ENCODE data around the gene RIN3.
A peak's percentile ranks its signal among the peaks of the same experiment; 100 is the strongest.
"Not testable (repeated sequence)": the region's sequence is repeated elsewhere in the genome, so short reads cannot be mapped to it uniquely, and the experiment has no call there.

RIN3 gene

GRCh38 chr14:92704036-92704804 lies 190.6 kb downstream of the RIN3 start:
- peaks cover 5% of the 10 kb centered on the region for H3K36me3 Mint-ChIP-seq
- H3K9me3 Mint-ChIP-seq: no peaks in the 10 kb centered on the region
- H3K4me3 Mint-ChIP-seq: peak overlapping the region; percentile 75
- H3K27ac Mint-ChIP-seq: peak overlapping the region; percentile 96
- H3K4me1 Mint-ChIP-seq: peaks cover 34% of the 10 kb centered on the region
- H3K27me3 Mint-ChIP-seq: no peaks in the 10 kb centered on the region
- peak; percentile 96 for ATAC-seq (ENCODE audit: low read depth)
- DNase-seq (ENCODE audit: low spot score in 2 of 2): peak; percentile 63 to 82

- Mint-ChIP-seq H3K36me3 (peaks cover 5% of the 10 kb centered on the region), H3K4me1 (peaks cover 34% of the 10 kb centered on the region), H3K4me3 (peak overlapping the region; percentile 75), H3K9me3 (no peaks in the 10 kb centered on the region), H3K27ac (peak overlapping the region; percentile 96), H3K27me3 (no peaks in the 10 kb centered on the region)
- no peak for ATAC-seq (ENCODE audit: low read depth)
- DNase-seq (ENCODE audit: low spot score in 2 of 2): no peak
Observed at GRCh38 chr14:92704821-92705220, 191.2 kb downstream of the RIN3 start.

- ATAC-seq (ENCODE audit: low read depth) (no peak), DNase-seq (ENCODE audit: low spot score in 2 of 2) (no peak)
- peaks cover 10% of the 10 kb centered on the region for H3K36me3 Mint-ChIP-seq
- H3K27ac Mint-ChIP-seq: no peak overlapping the region
- peaks cover 30% of the 10 kb centered on the region for H3K4me1 Mint-ChIP-seq
- H3K27me3 Mint-ChIP-seq: no peaks in the 10 kb centered on the region
- H3K4me3 Mint-ChIP-seq: no peak overlapping the region
- no peaks in the 10 kb centered on the region for H3K9me3 Mint-ChIP-seq
Observed at GRCh38 chr14:92706386-92706785, 192.8 kb downstream of the RIN3 start.

GRCh38 chr14:92709340-92710000 lies 195.9 kb downstream of the RIN3 start:
- no peak for ATAC-seq (ENCODE audit: low read depth)
- Mint-ChIP-seq H3K4me3 (no peak overlapping the region), H3K4me1 (peaks cover 7% of the 10 kb centered on the region), H3K9me3 (no peaks in the 10 kb centered on the region), H3K27ac (no peak overlapping the region), H3K27me3 (no peaks in the 10 kb centered on the region), H3K36me3 (peaks cover 14% of the 10 kb centered on the region)
- no peak for DNase-seq (ENCODE audit: low spot score in 2 of 2)

GRCh38 chr14:92710001-92710341 lies 196.4 kb downstream of the RIN3 start:
- Mint-ChIP-seq H3K27ac (no peak overlapping the region), H3K4me3 (no peak overlapping the region), H3K36me3 (peaks cover 16% of the 10 kb centered on the region), H3K27me3 (no peaks in the 10 kb centered on the region), H3K4me1 (peaks cover 5% of the 10 kb centered on the region), H3K9me3 (no peaks in the 10 kb centered on the region)
- ATAC-seq (ENCODE audit: low read depth) (no peak), DNase-seq (ENCODE audit: low spot score in 2 of 2) (no peak)

- H3K4me3 Mint-ChIP-seq: no peak overlapping the region
- H3K4me1 Mint-ChIP-seq: peaks cover 3% of the 10 kb centered on the region
- no peak overlapping the region for H3K27ac Mint-ChIP-seq
- no peaks in the 10 kb centered on the region for H3K9me3 Mint-ChIP-seq
- no peaks in the 10 kb centered on the region for H3K27me3 Mint-ChIP-seq
- ATAC-seq (ENCODE audit: low read depth): no peak
- no peak for DNase-seq (ENCODE audit: low spot score in 2 of 2)
- H3K36me3 Mint-ChIP-seq: peaks cover 13% of the 10 kb centered on the region
Observed at GRCh38 chr14:92711976-92712653, 198.5 kb downstream of the RIN3 start.

GRCh38 chr14:92712654-92713051 lies 199.1 kb downstream of the RIN3 start:
- Mint-ChIP-seq H3K36me3 (peaks cover 12% of the 10 kb centered on the region), H3K27ac (no peak overlapping the region), H3K9me3 (no peaks in the 10 kb centered on the region), H3K4me3 (no peak overlapping the region), H3K27me3 (no peaks in the 10 kb centered on the region), H3K4me1 (peaks cover 3% of the 10 kb centered on the region)
- DNase-seq (ENCODE audit: low spot score in 2 of 2) (no peak), ATAC-seq (ENCODE audit: low read depth) (no peak)

GRCh38 chr14:92714739-92715307 lies 201.2 kb downstream of the RIN3 start:
- not testable (repeated sequence) for H3K9me3 Mint-ChIP-seq, H3K27ac Mint-ChIP-seq, H3K27me3 Mint-ChIP-seq, H3K4me1 Mint-ChIP-seq, H3K4me3 Mint-ChIP-seq
- H3K36me3 Mint-ChIP-seq: peaks cover 17% of the 10 kb centered on the region
- peak; percentile 78 to 88 for DNase-seq (ENCODE audit: low spot score in 2 of 2)
- ATAC-seq (ENCODE audit: low read depth): peak; percentile 99

GRCh38 chr14:92716131-92716530 lies 202.6 kb downstream of the RIN3 start:
- Mint-ChIP-seq H3K27me3 (no peaks in the 10 kb centered on the region), H3K4me1 (peaks cover 3% of the 10 kb centered on the region), H3K27ac (no peak overlapping the region), H3K4me3 (no peak overlapping the region), H3K9me3 (peaks cover 1% of the 10 kb centered on the region), H3K36me3 (peaks cover 14% of the 10 kb centered on the region)
- ATAC-seq (ENCODE audit: low read depth) (no peak), DNase-seq (ENCODE audit: low spot score in 2 of 2) (no peak)

- peaks cover 1% of the 10 kb centered on the region for H3K9me3 Mint-ChIP-seq
- DNase-seq (ENCODE audit: low spot score in 2 of 2) (no peak), ATAC-seq (ENCODE audit: low read depth) (no peak)
- no peak overlapping the region for H3K4me3 Mint-ChIP-seq
- H3K4me1 Mint-ChIP-seq: peaks cover 3% of the 10 kb centered on the region
- H3K36me3 Mint-ChIP-seq: peaks cover 11% of the 10 kb centered on the region
- no peak overlapping the region for H3K27ac Mint-ChIP-seq
- no peaks in the 10 kb centered on the region for H3K27me3 Mint-ChIP-seq
Observed at GRCh38 chr14:92717571-92718042, 204.0 kb downstream of the RIN3 start.

- Mint-ChIP-seq H3K9me3 (peaks cover 1% of the 10 kb centered on the region), H3K36me3 (peaks cover 13% of the 10 kb centered on the region), H3K4me3 (no peak overlapping the region), H3K27me3 (no peaks in the 10 kb centered on the region), H3K4me1 (peaks cover 3% of the 10 kb centered on the region), H3K27ac (no peak overlapping the region)
- DNase-seq (ENCODE audit: low spot score in 2 of 2): no peak
- no peak for ATAC-seq (ENCODE audit: low read depth)
Observed at GRCh38 chr14:92718664-92719063, 205.1 kb downstream of the RIN3 start.

- Mint-ChIP-seq H3K27me3 (no peaks in the 10 kb centered on the region), H3K27ac (no peak overlapping the region), H3K9me3 (peaks cover 1% of the 10 kb centered on the region), H3K4me1 (peaks cover 6% of the 10 kb centered on the region), H3K36me3 (peaks cover 13% of the 10 kb centered on the region), H3K4me3 (no peak overlapping the region)
- DNase-seq (ENCODE audit: low spot score in 2 of 2) (no peak), ATAC-seq (ENCODE audit: low read depth) (no peak)
Observed at GRCh38 chr14:92719421-92719820, 205.8 kb downstream of the RIN3 start.

GRCh38 chr14:92719890-92720323 lies 206.3 kb downstream of the RIN3 start:
- ATAC-seq (ENCODE audit: low read depth) (no peak), DNase-seq (ENCODE audit: low spot score in 2 of 2) (no peak)
- Mint-ChIP-seq H3K9me3 (peaks cover 1% of the 10 kb centered on the region), H3K4me3 (no peak overlapping the region), H3K27me3 (no peaks in the 10 kb centered on the region), H3K36me3 (peaks cover 13% of the 10 kb centered on the region), H3K4me1 (peaks cover 3% of the 10 kb centered on the region), H3K27ac (no peak overlapping the region)
